Activated effector memory CD4-positive, alpha-beta T cell treated with anti-CD3 and anti-CD28 coated beads, Interleukin-2, amount 50 U/mL, for 16 hours (primary cell): ENCODE measurements around the gene OR52I2.

Source experiments
- DNase-seq: peaks from one replicate; pipeline ENCODE4 v3.0.0-alpha.2; 2020

The OR52I2 gene

GRCh38 chr11:4610258-4610935, 28.9 kb downstream of the OR52I2 start:
- DNase-seq: no peak

- DNase-seq: no peak
These were observed 30.4 kb downstream of the OR52I2 start for GRCh38 chr11:4611986-4612385.

- DNase-seq: no peak
These were observed 34.4 kb downstream of the OR52I2 start for GRCh38 chr11:4615856-4616444.

GRCh38 chr11:4619514-4619913, 38.0 kb downstream of the OR52I2 start:
- DNase-seq: no peak

- peak; percentile 68 for DNase-seq
These were observed 44.9 kb downstream of the OR52I2 start for GRCh38 chr11:4626207-4627099.

GRCh38 chr11:4636136-4636535, 54.6 kb downstream of the OR52I2 start:
- DNase-seq: no peak

- DNase-seq: peak; percentile 88
These were observed 55.6 kb downstream of the OR52I2 start, which contains the start of gene OR51D1 for GRCh38 chr11:4636962-4637661. Gene OR51D1 (plus strand): TSS chr11:4637477. CDS start chr11:4639791, 2,314 bp downstream.

GRCh38 chr11:4637662-4638047, 56.1 kb downstream of the OR52I2 start:
- DNase-seq: no peak

- no peak for DNase-seq
These were observed 58.4 kb downstream of the OR52I2 start for GRCh38 chr11:4639931-4640330.

GRCh38 chr11:4641501-4641900, 60.0 kb downstream of the OR52I2 start:
- no peak for DNase-seq

GRCh38 chr11:4642043-4642442, 60.5 kb downstream of the OR52I2 start:
- DNase-seq: no peak
